HCEC 1CT (cell line): Measurements from ENCODE around the gene PHKG2.

ENCODE experiments used
- DNase-seq: peaks from one replicate; pipeline ENCODE4 v3.0.0-alpha.2; 2017

The PHKG2 gene

GRCh38 chr16:30777591-30778297 is 29.5 kb downstream of the PHKG2 start:
- DNase-seq = no peak

- peak; percentile 9 for DNase-seq
These were observed 30.5 kb downstream of the PHKG2 start for GRCh38 chr16:30778549-30779244.

GRCh38 chr16:30779596-30779995 is 31.4 kb downstream of the PHKG2 start:
- no peak for DNase-seq

- no peak for DNase-seq
These were observed 31.8 kb downstream of the PHKG2 start for GRCh38 chr16:30780021-30780420.

GRCh38 chr16:30780549-30780948 is 32.3 kb downstream of the PHKG2 start:
- DNase-seq = no peak

- DNase-seq = no peak
These were observed 34.5 kb downstream of the PHKG2 start for GRCh38 chr16:30782486-30783279.

GRCh38 chr16:30783280-30784109 is 35.3 kb downstream of the PHKG2 start:
- DNase-seq = no peak

- DNase-seq = no peak
These were observed 36.0 kb downstream of the PHKG2 start for GRCh38 chr16:30784215-30784614.

- DNase-seq = no peak
These were observed 37.2 kb downstream of the PHKG2 start for GRCh38 chr16:30785126-30786106.

- peak; percentile 69 for DNase-seq
These were observed 38.1 kb downstream of the PHKG2 start for GRCh38 chr16:30786115-30786935.

GRCh38 chr16:30786936-30787612 is 38.8 kb downstream of the PHKG2 start, which contains the start of gene ZNF629:
TSS of gene ZNF629 (minus strand) at chr16:30787205. CDS start at chr16:30784482, 2,723 bp downstream.
- peak; percentile 67 for DNase-seq

- DNase-seq = peak; percentile 25
These were observed 39.6 kb downstream of the PHKG2 start for GRCh38 chr16:30787613-30788378.

- no peak for DNase-seq
These were observed 45.4 kb downstream of the PHKG2 start for GRCh38 chr16:30793508-30794069.

- DNase-seq = no peak
These were observed 46.4 kb downstream of the PHKG2 start for GRCh38 chr16:30794634-30795033.

GRCh38 chr16:30797670-30798309 is 49.6 kb downstream of the PHKG2 start:
- DNase-seq = no peak
